ENCODE data around the gene MORF4L1. TPM values are rescaled to one million over a fixed set of nuclear protein-coding genes. Genes with fewer than 3 reads are reported as not detected.
A peak's percentile ranks its signal among the peaks of the same experiment; 100 is the strongest.
"Not testable (repeated sequence)": the region's sequence is repeated elsewhere in the genome, so short reads cannot be mapped to it uniquely, and the experiment has no call there.

The MORF4L1 gene, protein sequence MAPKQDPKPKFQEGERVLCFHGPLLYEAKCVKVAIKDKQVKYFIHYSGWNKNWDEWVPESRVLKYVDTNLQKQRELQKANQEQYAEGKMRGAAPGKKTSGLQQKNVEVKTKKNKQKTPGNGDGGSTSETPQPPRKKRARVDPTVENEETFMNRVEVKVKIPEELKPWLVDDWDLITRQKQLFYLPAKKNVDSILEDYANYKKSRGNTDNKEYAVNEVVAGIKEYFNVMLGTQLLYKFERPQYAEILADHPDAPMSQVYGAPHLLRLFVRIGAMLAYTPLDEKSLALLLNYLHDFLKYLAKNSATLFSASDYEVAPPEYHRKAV
- 405 TPM for polyA plus RNA-seq (2012; ENCODE audit: insufficient read depth, insufficient read length)

GRCh38 chr15:78872155-78872971 is at the start of gene MORF4L1:
MORF4L1 (plus strand) TSS chr15:78872890; CDS start chr15:78873018, 128 bp downstream.
- H3K4me3 ChIP-seq (ENCODE audit: low read length), result peak within 1 kb of the TSS; percentile 95
- peak; percentile 92 for DNase-seq (ENCODE audit: low read depth, low spot score)

- DNase-seq (ENCODE audit: low read depth, low spot score), result no peak
- H3K4me3 ChIP-seq (ENCODE audit: low read length), result no peak overlapping the region
Observed at GRCh38 chr15:78828920-78829319, 43.8 kb upstream of the MORF4L1 start.

GRCh38 chr15:78830514-78831228 is 42.0 kb upstream of the MORF4L1 start:
- no peak overlapping the region for H3K4me3 ChIP-seq (ENCODE audit: low read length)

DNA sequence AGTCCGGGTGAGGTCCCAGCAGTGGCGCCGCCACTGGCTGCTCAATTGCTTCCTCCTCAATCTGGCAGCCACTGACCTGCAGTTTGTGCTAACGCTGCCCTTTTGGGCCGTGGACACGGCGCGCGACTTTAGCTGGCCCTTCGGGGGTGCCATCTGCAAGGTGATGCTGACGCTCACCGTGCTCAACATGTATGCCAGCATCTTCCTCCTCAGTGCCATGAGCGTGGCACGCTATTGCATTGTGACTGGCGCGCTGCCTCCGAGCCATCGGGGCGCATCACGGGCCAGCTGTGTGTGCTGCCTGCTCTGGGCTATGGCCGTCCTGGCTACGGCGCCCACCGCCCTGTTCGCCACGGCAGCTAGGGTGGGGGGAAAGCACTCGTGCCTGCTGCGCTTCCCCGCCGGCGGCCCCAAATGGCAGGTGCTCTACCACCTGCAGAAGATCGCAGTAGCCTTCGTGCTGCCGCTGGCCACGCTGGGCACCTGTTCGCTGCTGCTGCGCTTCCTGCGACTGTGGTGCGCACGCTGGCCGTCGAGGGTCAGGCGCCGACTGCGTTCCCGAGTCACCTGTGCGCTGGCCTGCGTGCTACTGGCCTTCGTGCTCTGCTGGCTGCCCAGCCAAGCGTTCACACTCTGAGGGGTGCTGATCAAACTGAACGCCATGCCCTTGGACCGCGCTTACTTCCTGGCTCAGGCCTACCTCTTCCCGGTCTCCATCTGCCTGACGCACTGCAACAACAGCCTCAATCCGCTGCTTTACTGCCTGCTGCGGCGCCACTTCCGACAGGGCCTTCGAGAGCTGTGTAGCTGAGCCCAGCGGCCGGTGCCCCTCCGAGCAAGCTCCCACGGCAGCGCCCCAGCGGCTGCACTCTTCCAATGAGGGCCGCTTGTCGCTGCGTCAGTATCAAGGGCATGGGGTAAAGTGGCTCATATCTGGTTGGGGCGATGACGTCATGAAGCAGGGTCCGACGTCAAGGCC is 41.2 kb upstream of the MORF4L1 start:
- DNase-seq (ENCODE audit: low read depth, low spot score), result no peak

More at GRCh38 chr15:78830514-78831228, 42.0 kb upstream of the MORF4L1 start:
- no peak for DNase-seq (ENCODE audit: low read depth, low spot score)

GRCh38 chr15:78836333-78836732 is 36.4 kb upstream of the MORF4L1 start:
- no peak overlapping the region for H3K4me3 ChIP-seq (ENCODE audit: low read length)
- DNase-seq (ENCODE audit: low read depth, low spot score), result no peak

More for the DNA sequence above, 41.2 kb upstream of the MORF4L1 start:
- no peak overlapping the region for H3K4me3 ChIP-seq (ENCODE audit: low read length)

DNA sequence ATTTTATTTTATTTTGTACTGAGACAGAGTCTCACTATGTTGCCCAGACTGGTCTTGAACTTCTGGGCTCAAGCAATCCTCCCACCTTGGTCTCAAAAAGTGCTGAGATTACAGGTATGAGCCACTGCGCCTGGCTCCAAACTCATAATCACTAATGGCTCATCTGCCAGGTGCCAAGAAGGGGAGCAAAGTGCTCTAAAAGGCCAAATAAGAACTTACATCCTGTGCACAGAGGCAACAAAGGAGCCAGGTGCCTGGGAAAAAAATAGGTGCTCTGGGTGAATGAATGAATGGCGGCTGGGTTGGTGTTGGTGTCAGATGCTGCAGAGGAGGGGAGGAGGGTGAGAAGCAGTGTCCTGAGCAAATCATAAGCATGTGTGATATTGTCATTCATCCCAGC is 35.6 kb upstream of the MORF4L1 start:
- no peak for DNase-seq (ENCODE audit: low read depth, low spot score)
- H3K4me3 ChIP-seq (ENCODE audit: low read length), result no peak overlapping the region

- no peak overlapping the region for H3K4me3 ChIP-seq (ENCODE audit: low read length)
- no peak for DNase-seq (ENCODE audit: low read depth, low spot score)
Observed at GRCh38 chr15:78837543-78837942, 35.1 kb upstream of the MORF4L1 start.

GRCh38 chr15:78838489-78838888 is 34.2 kb upstream of the MORF4L1 start:
- H3K4me3 ChIP-seq (ENCODE audit: low read length), result no peak overlapping the region
- no peak for DNase-seq (ENCODE audit: low read depth, low spot score)

DNA sequence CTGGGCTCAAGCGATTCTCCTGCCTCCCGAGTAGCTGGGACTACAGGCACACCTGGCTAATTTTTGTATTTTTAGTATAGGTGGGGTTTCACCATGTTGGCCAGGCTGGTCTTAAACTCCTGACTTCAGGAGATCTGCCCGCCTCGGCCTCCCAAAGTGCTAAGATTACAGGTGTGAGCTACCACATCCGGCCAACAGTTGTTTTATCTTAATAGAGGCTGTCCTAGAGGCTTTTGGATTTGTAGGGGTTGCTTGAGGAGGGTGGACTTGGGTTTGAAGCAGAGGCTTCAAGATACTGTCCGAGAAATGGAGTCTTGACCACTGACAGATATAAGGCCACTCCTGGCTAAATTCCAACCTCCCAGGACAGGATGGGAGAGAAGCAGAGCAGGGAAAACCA is 33.5 kb upstream of the MORF4L1 start:
- DNase-seq (ENCODE audit: low read depth, low spot score); H3K4me3 ChIP-seq (ENCODE audit: low read length): not testable (repeated sequence)

- no peak for DNase-seq (ENCODE audit: low read depth, low spot score)
Observed at GRCh38 chr15:78840661-78841375, 31.9 kb upstream of the MORF4L1 start.

GRCh38 chr15:78841376-78841706 is 31.3 kb upstream of the MORF4L1 start:
- no peak for DNase-seq (ENCODE audit: low read depth, low spot score)
- no peak overlapping the region for H3K4me3 ChIP-seq (ENCODE audit: low read length)

More at GRCh38 chr15:78840661-78841375, 31.9 kb upstream of the MORF4L1 start:
- H3K4me3 ChIP-seq (ENCODE audit: low read length), result no peak overlapping the region

DNA sequence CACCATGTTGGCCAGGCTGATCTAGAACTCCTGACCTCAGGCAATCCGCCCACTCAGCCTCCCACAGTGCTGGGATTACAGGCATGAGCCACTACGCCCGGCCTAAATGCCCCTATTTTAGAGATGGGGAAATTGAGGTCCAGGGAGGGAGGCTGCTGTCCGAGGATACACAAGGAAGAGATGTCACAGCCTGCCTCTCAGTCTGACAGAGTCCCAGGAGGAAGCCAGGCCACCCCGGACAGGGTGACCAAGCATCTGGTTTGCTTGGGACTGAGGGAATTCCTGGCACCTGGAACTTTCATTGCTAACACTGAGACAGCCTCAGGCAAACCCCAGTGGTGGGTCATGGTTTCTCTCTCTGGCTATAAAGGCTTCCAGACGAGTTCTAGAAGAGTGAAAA is 30.8 kb upstream of the MORF4L1 start:
- no peak overlapping the region for H3K4me3 ChIP-seq (ENCODE audit: low read length)
- no peak for DNase-seq (ENCODE audit: low read depth, low spot score)

DNA sequence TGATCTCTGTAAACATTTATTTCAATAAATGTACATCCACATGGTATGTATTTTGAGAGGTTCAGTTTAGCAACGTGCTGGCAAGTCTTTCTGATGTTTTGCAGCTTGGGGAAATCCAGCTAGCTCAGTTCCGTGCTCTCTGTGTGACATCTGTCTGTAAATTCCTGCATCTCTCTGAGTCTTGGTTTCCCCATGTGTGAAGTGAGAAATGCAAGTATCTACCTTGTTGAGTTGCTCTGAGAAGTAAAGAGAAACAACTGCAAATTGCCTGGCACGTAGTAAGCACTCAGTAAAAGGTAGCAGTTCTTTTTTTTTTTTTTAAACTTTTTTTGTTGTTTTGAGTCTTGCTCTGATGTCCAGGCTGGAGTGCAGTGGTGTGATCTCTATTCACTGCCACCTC is 30.2 kb upstream of the MORF4L1 start:
- no peak for DNase-seq (ENCODE audit: low read depth, low spot score)

DNA sequence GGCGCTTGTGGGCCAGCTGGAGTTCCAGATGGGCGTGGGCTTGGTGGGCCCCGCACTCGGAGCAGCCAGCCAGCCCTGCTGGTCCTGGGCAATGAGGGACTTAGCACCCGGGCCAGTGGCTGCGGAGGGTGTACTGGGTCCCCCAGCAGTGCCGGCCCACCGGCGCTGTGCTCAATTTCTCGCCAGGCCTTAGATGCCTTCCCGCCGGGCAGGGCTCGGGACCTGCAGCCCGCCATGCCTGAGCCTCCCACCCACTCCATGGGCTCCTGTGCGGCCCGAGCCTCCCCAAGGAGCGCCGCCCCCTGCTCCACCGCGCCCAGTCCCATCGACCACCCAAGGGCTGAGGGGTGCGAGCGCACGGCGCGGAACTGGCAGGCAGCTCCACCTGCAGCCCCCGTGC is 25.8 kb upstream of the MORF4L1 start:
- DNase-seq (ENCODE audit: low read depth, low spot score); H3K4me3 ChIP-seq (ENCODE audit: low read length): not testable (repeated sequence)

More for the DNA sequence above, 30.2 kb upstream of the MORF4L1 start:
- no peak overlapping the region for H3K4me3 ChIP-seq (ENCODE audit: low read length)

DNA sequence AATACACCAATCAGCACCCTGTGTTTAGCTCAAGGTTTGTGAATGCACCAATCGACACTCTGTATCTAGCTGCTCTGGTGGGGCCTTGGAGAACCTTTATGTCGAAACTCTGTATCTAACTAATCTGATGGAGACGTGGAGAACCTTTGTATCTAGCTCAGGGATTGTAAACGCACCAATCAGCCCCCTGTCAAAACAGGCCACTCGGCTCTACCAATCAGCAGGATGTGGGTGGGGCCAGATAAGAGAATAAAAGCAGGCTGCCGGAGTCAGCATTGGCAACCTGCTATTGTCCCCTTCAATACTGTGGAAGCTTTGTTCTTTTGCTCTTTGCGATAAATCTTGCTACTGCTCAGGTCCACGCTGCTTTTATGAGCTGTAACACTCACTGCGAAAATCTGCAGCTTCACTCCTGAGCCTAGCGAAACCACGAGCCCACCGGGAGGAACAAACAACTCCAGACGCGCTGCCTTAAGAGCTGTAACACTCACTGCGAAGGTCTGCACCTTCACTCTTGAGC is 25.2 kb upstream of the MORF4L1 start:
- not testable (repeated sequence) for DNase-seq (ENCODE audit: low read depth, low spot score); H3K4me3 ChIP-seq (ENCODE audit: low read length)

DNA sequence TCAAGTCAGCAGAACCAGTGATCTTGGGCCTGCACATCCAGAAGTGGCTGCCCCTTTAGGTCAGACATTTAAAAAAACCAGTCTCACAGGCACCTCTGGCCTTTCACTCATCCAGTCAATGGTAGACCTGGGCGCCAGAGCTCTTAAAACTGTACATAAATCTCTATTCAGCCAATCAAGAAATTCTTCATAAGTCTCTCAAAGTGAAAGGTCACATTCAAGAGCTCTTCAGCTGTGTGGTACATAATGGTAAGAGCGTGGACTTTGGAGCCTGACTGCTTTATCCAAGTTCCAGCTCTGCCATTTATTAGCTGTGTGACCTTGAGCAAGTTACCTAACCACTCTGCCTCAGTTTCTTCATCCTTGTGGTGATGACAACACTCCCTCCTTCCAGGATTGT is 22.3 kb upstream of the MORF4L1 start:
- no peak for DNase-seq (ENCODE audit: low read depth, low spot score)

DNA sequence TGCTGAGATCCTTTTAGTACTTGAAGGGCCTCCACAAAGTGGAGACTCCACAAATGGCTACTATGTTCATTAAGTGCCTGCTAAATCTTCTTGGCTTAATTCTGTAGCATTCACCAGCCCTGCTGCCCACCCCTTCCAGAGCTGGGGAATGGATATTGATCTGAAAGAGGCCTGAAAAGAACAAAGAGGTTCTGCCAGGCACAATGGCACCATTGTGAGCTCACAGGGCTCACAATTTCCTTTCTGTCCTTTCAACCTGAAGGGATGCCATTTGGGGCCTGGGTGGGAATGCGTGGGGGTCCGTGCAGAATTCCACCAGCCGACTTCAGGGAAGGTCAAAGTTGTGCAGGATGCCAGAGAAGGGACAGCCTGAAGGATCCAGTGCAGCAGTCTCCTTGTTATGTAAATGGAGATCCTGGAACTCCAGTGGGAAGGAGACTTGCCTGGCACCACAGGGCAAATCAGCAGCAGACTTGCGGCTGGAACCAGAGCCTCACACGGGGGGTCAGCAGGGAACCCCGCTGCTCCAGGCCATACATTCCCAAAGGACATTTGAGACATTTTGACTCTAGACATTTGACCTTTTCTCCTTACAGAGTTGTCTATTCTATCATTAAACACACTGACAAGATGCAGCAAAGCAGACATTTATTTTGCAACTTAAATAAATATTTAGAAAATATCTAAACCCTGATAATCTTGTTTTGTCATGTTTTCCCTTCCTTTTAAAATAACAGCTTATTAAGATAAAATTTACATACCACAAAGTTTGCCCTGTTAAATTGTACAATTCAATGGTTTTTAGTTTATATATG is 21.5 kb upstream of the MORF4L1 start:
- DNase-seq (ENCODE audit: low read depth, low spot score), result no peak
- H3K4me3 ChIP-seq (ENCODE audit: low read length), result no peak overlapping the region

More for the DNA sequence above, 22.3 kb upstream of the MORF4L1 start:
- H3K4me3 ChIP-seq (ENCODE audit: low read length), result no peak overlapping the region
